Immature natural killer cell (primary cell): ENCODE results near the gene KIF17. TPM values are rescaled to one million over a fixed set of nuclear protein-coding genes. Genes with fewer than 3 reads are reported as not detected.

Experiments used
- DNase-seq, 3 donors: peaks; one replicate each; pipeline ENCODE4 v3.0.0; 2022; ENCODE audit warnings: mixed read lengths in 1 of 3
- H3K27ac Mint-ChIP-seq, 6 donors: one replicate each; pipeline ENCODE4 v1.8.0; 2020; ENCODE audit warnings: mixed read lengths in 6 of 6, mild to moderate bottlenecking in 5 of 6, inconsistent platforms in 4 of 6, moderate library complexity in 3 of 6
- H3K27me3 Mint-ChIP-seq, 3 donors: one replicate each; pipeline ENCODE4 v1.8.0; 2020 to 2021; ENCODE audit warnings: low read depth in 3 of 3, mild to moderate bottlenecking in 3 of 3, mixed read lengths in 3 of 3, moderate library complexity in 3 of 3, inconsistent platforms in 1 of 3
- H3K36me3 Mint-ChIP-seq, 3 donors: one replicate each; pipeline ENCODE4 v1.8.0; 2020; ENCODE audit warnings: mixed read lengths in 3 of 3, inconsistent platforms in 2 of 3, mild to moderate bottlenecking in 2 of 3
- H3K4me1 Mint-ChIP-seq, 2 donors: one replicate each; pipeline ENCODE4 v1.8.0; 2020; ENCODE audit warnings: inconsistent platforms in 2 of 2, mild to moderate bottlenecking in 2 of 2, mixed read lengths in 2 of 2, moderate library complexity in 1 of 2
- H3K4me3 Mint-ChIP-seq, 5 donors: one replicate each; pipeline ENCODE4 v1.8.0; 2020; ENCODE audit warnings: mild to moderate bottlenecking in 5 of 5, mixed read lengths in 5 of 5, inconsistent platforms in 3 of 5, moderate library complexity in 3 of 5
- H3K9me3 Mint-ChIP-seq, 6 donors: one replicate each; pipeline ENCODE4 v1.8.0; 2020; ENCODE audit warnings: mild to moderate bottlenecking in 6 of 6, mixed read lengths in 6 of 6, inconsistent platforms in 4 of 6, moderate library complexity in 3 of 6
- polyA plus RNA-seq, 3 donors: library from polyadenylated mRNA; unstranded; fragments of 300-500 nt; fragmentation: Illumina TruSeq; gene quantifications; one replicate each; pipeline ENCODE4 v1.2.3, GENCODE V29; 2021

Gene KIF17
- polyA plus RNA-seq, 3 donors from 2014 or later = 0.21 TPM; not detected in 2

GRCh38 chr1:20700636-20701215, 17.1 kb downstream of the KIF17 start:
- Mint-ChIP-seq H3K4me3 (no peak overlapping the region), H3K27me3 (peaks cover 5 to 8% (median 6%) of the 10 kb centered on the region in 3 donors), H3K4me1 (peaks cover 5 to 6% of the 10 kb centered on the region in 2 donors), H3K27ac (no peak overlapping the region), H3K36me3 (no peaks in the 10 kb centered on the region), H3K9me3 (no peaks in the 10 kb centered on the region)
- DNase-seq = no peak

- H3K4me3 Mint-ChIP-seq = no peak overlapping the region
- H3K27me3 Mint-ChIP-seq = peaks cover 5 to 8% (median 7%) of the 10 kb centered on the region in 3 donors
These were observed 18.2 kb downstream of the KIF17 start for GRCh38 chr1:20699558-20699957.

GRCh38 chr1:20698195-20698910, 19.5 kb downstream of the KIF17 start:
- H3K27me3 Mint-ChIP-seq = peaks cover 5 to 7% (median 6%) of the 10 kb centered on the region in 3 donors
- DNase-seq = no peak
- no peak overlapping the region for H3K27ac Mint-ChIP-seq
- peak overlapping the region in 3 of 5 donors; percentile 24 to 49 (median 40) for H3K4me3 Mint-ChIP-seq
- peaks cover 5 to 6% of the 10 kb centered on the region in 2 donors for H3K4me1 Mint-ChIP-seq
- no peaks in the 10 kb centered on the region for H3K9me3 Mint-ChIP-seq
- no peaks in the 10 kb centered on the region for H3K36me3 Mint-ChIP-seq

More at GRCh38 chr1:20699558-20699957, 18.2 kb downstream of the KIF17 start:
- no peak for DNase-seq
- H3K9me3 Mint-ChIP-seq = no peaks in the 10 kb centered on the region
- peaks cover 5 to 6% of the 10 kb centered on the region in 2 donors for H3K4me1 Mint-ChIP-seq
- no peaks in the 10 kb centered on the region for H3K36me3 Mint-ChIP-seq
- H3K27ac Mint-ChIP-seq = peak overlapping the region in 1 of 6 donors; percentile 86

GRCh38 chr1:20697563-20697962, 20.2 kb downstream of the KIF17 start:
- peaks cover 5 to 6% of the 10 kb centered on the region in 2 donors for H3K4me1 Mint-ChIP-seq
- no peak overlapping the region for H3K27ac Mint-ChIP-seq
- no peaks in the 10 kb centered on the region for H3K9me3 Mint-ChIP-seq
- H3K4me3 Mint-ChIP-seq = peak overlapping the region in 2 of 5 donors; percentile 49 to 91
- no peak for DNase-seq
- H3K36me3 Mint-ChIP-seq = no peaks in the 10 kb centered on the region
- peaks cover 5 to 7% (median 5%) of the 10 kb centered on the region in 3 donors for H3K27me3 Mint-ChIP-seq

- Mint-ChIP-seq H3K27me3 (peaks cover 5 to 6% (median 6%) of the 10 kb centered on the region in 3 donors), H3K9me3 (no peaks in the 10 kb centered on the region), H3K36me3 (no peaks in the 10 kb centered on the region), H3K4me1 (peaks cover 5 to 6% of the 10 kb centered on the region in 2 donors), H3K27ac (peak overlapping the region in 4 of 6 donors; percentile 5 to 75 (median 67)), H3K4me3 (peak overlapping the region; percentile 86 to 93 (median 89))
- peak; percentile 62 to 67 (median 63) for DNase-seq
These were observed 21.1 kb downstream of the KIF17 start for GRCh38 chr1:20696397-20697333.

- no peak for DNase-seq
- Mint-ChIP-seq H3K4me3 (peak overlapping the region in 4 of 5 donors; percentile 30 to 93 (median 88)), H3K27ac (peak overlapping the region in 1 of 6 donors; percentile 1), H3K9me3 (no peaks in the 10 kb centered on the region), H3K27me3 (peaks cover 5 to 6% (median 5%) of the 10 kb centered on the region in 3 donors), H3K36me3 (no peaks in the 10 kb centered on the region), H3K4me1 (peaks cover 5 to 6% of the 10 kb centered on the region in 2 donors)
These were observed 22.3 kb downstream of the KIF17 start for GRCh38 chr1:20695515-20695914.

GRCh38 chr1:20693623-20694022, 24.2 kb downstream of the KIF17 start:
- H3K36me3 Mint-ChIP-seq = no peaks in the 10 kb centered on the region
- H3K9me3 Mint-ChIP-seq = no peaks in the 10 kb centered on the region
- DNase-seq = no peak
- H3K4me1 Mint-ChIP-seq = peaks cover 5 to 6% of the 10 kb centered on the region in 2 donors
- no peak overlapping the region for H3K4me3 Mint-ChIP-seq
- H3K27me3 Mint-ChIP-seq = peaks cover 2 to 6% (median 5%) of the 10 kb centered on the region in 3 donors
- H3K27ac Mint-ChIP-seq = no peak overlapping the region

- Mint-ChIP-seq H3K36me3 (no peaks in the 10 kb centered on the region), H3K27ac (no peak overlapping the region), H3K4me1 (peaks cover 5% of the 10 kb centered on the region in 2 donors), H3K27me3 (peaks cover 2 to 6% (median 5%) of the 10 kb centered on the region in 3 donors), H3K4me3 (no peak overlapping the region), H3K9me3 (no peaks in the 10 kb centered on the region)
- no peak for DNase-seq
These were observed 25.9 kb downstream of the KIF17 start for GRCh38 chr1:20691872-20692271.

GRCh38 chr1:20689645-20690056, 28.2 kb downstream of the KIF17 start:
- Mint-ChIP-seq H3K27ac (no peak overlapping the region), H3K36me3 (no peaks in the 10 kb centered on the region), H3K27me3 (peaks cover 0 to 3% (median under 1%) of the 10 kb centered on the region in 3 donors), H3K9me3 (no peaks in the 10 kb centered on the region), H3K4me3 (no peak overlapping the region), H3K4me1 (no peaks in the 10 kb centered on the region)
- DNase-seq = no peak

GRCh38 chr1:20686883-20687725, 30.7 kb downstream of the KIF17 start:
- Mint-ChIP-seq H3K4me1 (no peaks in the 10 kb centered on the region), H3K4me3 (no peak overlapping the region), H3K36me3 (no peaks in the 10 kb centered on the region), H3K27ac (no peak overlapping the region), H3K9me3 (no peaks in the 10 kb centered on the region), H3K27me3 (peaks cover 0 to 3% (median 1%) of the 10 kb centered on the region in 3 donors)
- DNase-seq = no peak

- peaks cover 0 to 2% (median 0%) of the 10 kb centered on the region in 6 donors for H3K9me3 Mint-ChIP-seq
- H3K4me1 Mint-ChIP-seq = no peaks in the 10 kb centered on the region
- no peak overlapping the region for H3K4me3 Mint-ChIP-seq
- H3K36me3 Mint-ChIP-seq = no peaks in the 10 kb centered on the region
- peaks cover 0 to 2% (median 1%) of the 10 kb centered on the region in 3 donors for H3K27me3 Mint-ChIP-seq
- DNase-seq = no peak
- H3K27ac Mint-ChIP-seq = no peak overlapping the region
These were observed 32.1 kb downstream of the KIF17 start for GRCh38 chr1:20685741-20686140.

GRCh38 chr1:20685099-20685662, 32.6 kb downstream of the KIF17 start:
- Mint-ChIP-seq H3K4me3 (no peak overlapping the region), H3K27me3 (peaks cover 0 to 5% (median 1%) of the 10 kb centered on the region in 3 donors), H3K27ac (no peak overlapping the region), H3K36me3 (peaks cover 0 to 2% (median 0%) of the 10 kb centered on the region in 3 donors), H3K4me1 (no peaks in the 10 kb centered on the region), H3K9me3 (peaks cover 0 to 2% (median 0%) of the 10 kb centered on the region in 6 donors)
- no peak for DNase-seq
